SK-N-MC (cell line): ENCODE results near the gene ANHX.
"Not testable (repeated sequence)": the region's sequence is repeated elsewhere in the genome, so short reads cannot be mapped to it uniquely, and the experiment has no call there.

ENCODE experiments used
- DNase-seq: peaks from one replicate; pipeline ENCODE4 v3.0.0-alpha.2; 2011; ENCODE audit warnings: low read depth, low spot score
- H3K27ac ChIP-seq: fragments of 200-600 bp; sonication (generic); 2 replicates; pipeline ENCODE4 v1.5.1; 2016; ENCODE audit warnings: mixed run types
- H3K36me3 ChIP-seq: fragments of 200-600 bp; sonication (generic); 2 replicates; pipeline ENCODE4 v1.6.1; 2017; ENCODE audit warnings: antibody characterized with exemption, low read length, mixed read lengths; ENCODE audit not compliant: insufficient read depth
- H3K4me3 ChIP-seq: fragments of 200-600 bp; sonication (generic); 2 replicates; pipeline ENCODE4 v1.5.1; 2016
- H3K9ac ChIP-seq: fragments of 200-600 bp; sonication (generic); 2 replicates; pipeline ENCODE4 v1.8.0; 2017; ENCODE audit warnings: mixed run types, mixed read lengths; ENCODE audit not compliant: insufficient read length
- H3K9me3 ChIP-seq: fragments of 200-600 bp; sonication (generic); 2 replicates; pipeline ENCODE4 v1.6.1; 2017; ENCODE audit warnings: low read depth, mild to moderate bottlenecking, antibody characterized with exemption, low read length, moderate library complexity, mixed read lengths
- EZH2 ChIP-seq: fragments of 200-600 bp; sonication (generic); IDR thresholded peaks from one replicate; pipeline ENCODE4 v1.6.1; 2017; ENCODE audit warnings: antibody characterized with exemption
- FOXP2 ChIP-seq: optimal IDR thresholded peaks from 2 replicates; pipeline ENCODE3; 2011; ENCODE audit warnings: mild to moderate bottlenecking, moderate library complexity; ENCODE audit not compliant: insufficient read depth; ENCODE audit errors: extremely low read length, control extremely low read depth
- POLR2AphosphoS5 ChIP-seq: IDR thresholded peaks from 2 replicates; pipeline ENCODE4 v1.6.1; 2012; ENCODE audit warnings: mild to moderate bottlenecking, low read depth, low read length, borderline replicate concordance

ANHX gene

GRCh38 chr12:133235401-133236112, at the start of gene ANHX:
ANHX (minus strand) TSS chr12:133235877; CDS start chr12:133234356, 1,521 bp downstream.
- H3K9me3 ChIP-seq, result no peaks in the 10 kb centered on the region
- TF ChIP-seq POLR2AphosphoS5, result no peak
- no peak for TF ChIP-seq EZH2
- no peak for TF ChIP-seq FOXP2
- DNase-seq, result no peak
- no peaks in the 10 kb centered on the region for H3K36me3 ChIP-seq
- H3K4me3 ChIP-seq, result no peak within 1 kb of the TSS
- no peak within 1 kb of the TSS for H3K27ac ChIP-seq
- no peak within 1 kb of the TSS for H3K9ac ChIP-seq

- not testable (repeated sequence) for H3K27ac ChIP-seq, H3K9ac ChIP-seq, H3K36me3 ChIP-seq, H3K9me3 ChIP-seq, H3K4me3 ChIP-seq, DNase-seq
Measured at GRCh38 chr12:133264668-133265067, 29.0 kb upstream of the ANHX start.

GRCh38 chr12:133264173-133264572, 28.5 kb upstream of the ANHX start:
- Histone ChIP-seq H3K27ac (no peak overlapping the region), H3K9ac (no peak overlapping the region), H3K36me3 (no peaks in the 10 kb centered on the region), H3K9me3 (no peaks in the 10 kb centered on the region), H3K4me3 (no peak overlapping the region)
- TF ChIP-seq EZH2, result no peak
- no peak for TF ChIP-seq POLR2AphosphoS5
- TF ChIP-seq FOXP2, result no peak
- DNase-seq, result no peak

- no peaks in the 10 kb centered on the region for H3K9me3 ChIP-seq
- no peak overlapping the region for H3K27ac ChIP-seq
- no peak overlapping the region for H3K4me3 ChIP-seq
- H3K36me3 ChIP-seq, result no peaks in the 10 kb centered on the region
- DNase-seq, result no peak
- no peak overlapping the region for H3K9ac ChIP-seq
- no peak for TF ChIP-seq POLR2AphosphoS5
- TF ChIP-seq EZH2, result no peak
- TF ChIP-seq FOXP2, result no peak
Measured at GRCh38 chr12:133256321-133256720, 20.6 kb upstream of the ANHX start.

GRCh38 chr12:133255833-133256232, 20.2 kb upstream of the ANHX start:
- DNase-seq, H3K27ac ChIP-seq, H3K4me3 ChIP-seq, H3K9me3 ChIP-seq, H3K36me3 ChIP-seq, H3K9ac ChIP-seq: not testable (repeated sequence)

- TF ChIP-seq POLR2AphosphoS5, result no peak
- TF ChIP-seq EZH2, result no peak
- no peak for TF ChIP-seq FOXP2
- no peak overlapping the region for H3K9ac ChIP-seq
- no peaks in the 10 kb centered on the region for H3K36me3 ChIP-seq
- H3K4me3 ChIP-seq, result no peak overlapping the region
- H3K27ac ChIP-seq, result no peak overlapping the region
- no peaks in the 10 kb centered on the region for H3K9me3 ChIP-seq
- no peak for DNase-seq
Measured at GRCh38 chr12:133251732-133252131, 16.1 kb upstream of the ANHX start.

- no peak for DNase-seq
- no peak overlapping the region for H3K9ac ChIP-seq
- H3K36me3 ChIP-seq, result no peaks in the 10 kb centered on the region
- H3K27ac ChIP-seq, result no peak overlapping the region
- H3K9me3 ChIP-seq, result no peaks in the 10 kb centered on the region
- TF ChIP-seq POLR2AphosphoS5, result no peak
- no peak for TF ChIP-seq EZH2
- no peak for TF ChIP-seq FOXP2
- no peak overlapping the region for H3K4me3 ChIP-seq
Measured at GRCh38 chr12:133236556-133236955, 879 bp upstream of the ANHX start.

GRCh38 chr12:133236144-133236543, 467 bp upstream of the ANHX start:
- Histone ChIP-seq H3K4me3 (no peak overlapping the region), H3K27ac (no peak overlapping the region), H3K9ac (no peak overlapping the region), H3K36me3 (no peaks in the 10 kb centered on the region), H3K9me3 (no peaks in the 10 kb centered on the region)
- no peak for DNase-seq
- TF ChIP-seq POLR2AphosphoS5 (no peak), FOXP2 (no peak), EZH2 (no peak)

- no peak overlapping the region for H3K4me3 ChIP-seq
- TF ChIP-seq EZH2 (no peak), FOXP2 (no peak), POLR2AphosphoS5 (no peak)
- H3K27ac ChIP-seq, result no peak overlapping the region
- no peaks in the 10 kb centered on the region for H3K9me3 ChIP-seq
- H3K36me3 ChIP-seq, result no peaks in the 10 kb centered on the region
- H3K9ac ChIP-seq, result no peak overlapping the region
- no peak for DNase-seq
Measured at GRCh38 chr12:133234971-133235370, 706 bp downstream of the ANHX start.

GRCh38 chr12:133233993-133234564, 1.6 kb downstream of the ANHX start:
- DNase-seq, result no peak
- no peaks in the 10 kb centered on the region for H3K36me3 ChIP-seq
- no peak for TF ChIP-seq EZH2
- TF ChIP-seq FOXP2, result no peak
- TF ChIP-seq POLR2AphosphoS5, result no peak

More at GRCh38 chr12:133233993-133234564, 1.6 kb downstream of the ANHX start:
- H3K9me3 ChIP-seq, result no peaks in the 10 kb centered on the region
- H3K27ac ChIP-seq, result no peak overlapping the region
- H3K4me3 ChIP-seq, result no peak overlapping the region
- no peak overlapping the region for H3K9ac ChIP-seq
